ENCODE data around the gene PACSIN1. TPM values are rescaled to one million over a fixed set of nuclear protein-coding genes. Genes with fewer than 3 reads are reported as not detected.

Gene PACSIN1
- total RNA-seq, 4 donors from 2014 or later, result not detected

DNA sequence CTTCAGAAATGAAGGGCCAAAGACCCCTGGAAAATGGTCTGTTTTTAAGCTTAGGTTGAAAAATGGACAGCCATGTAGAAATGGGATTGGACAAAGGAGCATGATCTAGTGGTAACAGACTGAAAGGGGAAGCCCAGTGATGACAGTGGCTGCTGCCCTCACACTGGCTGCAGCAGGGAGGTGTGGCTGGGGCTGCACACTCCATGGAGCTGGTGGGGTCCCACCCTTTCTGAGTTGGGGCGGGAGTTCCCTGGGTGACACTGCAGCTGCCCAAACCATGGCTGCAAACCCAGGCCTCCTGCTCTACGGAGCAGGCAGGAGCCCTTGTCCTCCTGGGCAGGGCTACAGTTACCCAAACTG is 8.5 kb upstream of the PACSIN1 start:
- WGBS, 2 donors, result 83% methylated on average over 2 of the region's 2 CpGs; no CpG with 5 or more reads in 1 of the 2 donors
- intact Hi-C loops (cut with DNase I), result loop anchor here (10.0 kb wide), 1 partner anchor 147 kb away; no protein-coding TSS in a partner anchor

DNA sequence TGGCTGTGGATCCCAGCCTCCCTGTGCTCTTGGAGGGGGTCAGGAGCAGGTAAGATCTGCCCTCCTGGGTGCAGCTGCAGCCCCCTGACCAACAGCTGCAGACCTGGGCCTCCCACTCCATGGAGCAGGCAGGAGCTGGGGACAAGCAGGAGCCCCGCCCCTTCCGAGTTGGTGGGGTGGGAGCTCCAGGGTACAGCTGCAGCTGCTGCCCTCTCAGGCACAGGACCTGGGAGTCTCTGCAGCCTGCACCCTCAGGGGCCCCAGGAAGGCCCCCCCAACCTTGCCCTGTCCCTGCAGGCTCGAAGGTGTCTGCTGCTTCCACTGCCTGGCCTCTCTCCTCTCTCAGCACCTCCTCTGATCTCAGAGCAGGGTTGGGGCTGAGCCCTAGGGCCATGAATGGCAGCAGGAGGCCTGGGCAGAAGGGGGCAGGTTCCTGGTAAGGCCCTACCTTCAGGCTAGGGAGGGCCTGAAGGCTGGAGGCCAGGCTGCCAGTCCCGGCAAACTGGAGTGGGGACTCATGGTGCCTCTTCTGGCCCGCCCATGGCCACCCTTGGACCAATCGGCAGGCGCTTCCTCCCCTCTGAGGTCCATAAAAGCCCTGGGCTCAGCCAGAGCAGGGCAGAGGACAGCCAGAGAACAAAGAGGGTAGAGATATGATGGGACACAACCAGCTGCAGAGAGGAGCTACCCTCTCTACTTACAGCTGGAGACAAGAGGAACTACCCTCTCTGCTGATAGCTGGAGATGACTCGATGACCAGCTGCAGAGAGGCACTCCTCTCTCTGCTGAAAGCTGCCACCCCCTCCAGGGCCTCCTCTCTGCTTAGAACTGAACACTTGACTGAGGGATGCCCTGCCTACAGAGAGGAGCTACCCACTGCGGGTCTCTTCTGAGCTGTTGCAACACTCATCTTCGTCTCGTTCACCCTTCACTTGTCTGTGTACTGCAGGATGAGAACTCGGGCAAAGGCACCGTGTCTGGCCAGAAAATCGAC is 7.8 kb upstream of the PACSIN1 start:
- no peaks in the 10 kb centered on the region for H3K36me3 ChIP-seq
- no peak overlapping the region for H3K27ac ChIP-seq
- DNase-seq, result no peak
- intact Hi-C loops (cut with DNase I), result loop anchor here (10.0 kb wide), 1 partner anchor 147 kb away; no protein-coding TSS in a partner anchor
- H3K4me3 ChIP-seq, result no peak overlapping the region
- H3K9me3 ChIP-seq, result no peaks in the 10 kb centered on the region
- H3K27me3 ChIP-seq, result peaks cover 0 to 7% (median 0%) of the 10 kb centered on the region in 4 donors
- TF ChIP-seq POLR2A (IDR thresholded peaks at IDR 0.05), result no peak
- TF ChIP-seq, protein P1, sequence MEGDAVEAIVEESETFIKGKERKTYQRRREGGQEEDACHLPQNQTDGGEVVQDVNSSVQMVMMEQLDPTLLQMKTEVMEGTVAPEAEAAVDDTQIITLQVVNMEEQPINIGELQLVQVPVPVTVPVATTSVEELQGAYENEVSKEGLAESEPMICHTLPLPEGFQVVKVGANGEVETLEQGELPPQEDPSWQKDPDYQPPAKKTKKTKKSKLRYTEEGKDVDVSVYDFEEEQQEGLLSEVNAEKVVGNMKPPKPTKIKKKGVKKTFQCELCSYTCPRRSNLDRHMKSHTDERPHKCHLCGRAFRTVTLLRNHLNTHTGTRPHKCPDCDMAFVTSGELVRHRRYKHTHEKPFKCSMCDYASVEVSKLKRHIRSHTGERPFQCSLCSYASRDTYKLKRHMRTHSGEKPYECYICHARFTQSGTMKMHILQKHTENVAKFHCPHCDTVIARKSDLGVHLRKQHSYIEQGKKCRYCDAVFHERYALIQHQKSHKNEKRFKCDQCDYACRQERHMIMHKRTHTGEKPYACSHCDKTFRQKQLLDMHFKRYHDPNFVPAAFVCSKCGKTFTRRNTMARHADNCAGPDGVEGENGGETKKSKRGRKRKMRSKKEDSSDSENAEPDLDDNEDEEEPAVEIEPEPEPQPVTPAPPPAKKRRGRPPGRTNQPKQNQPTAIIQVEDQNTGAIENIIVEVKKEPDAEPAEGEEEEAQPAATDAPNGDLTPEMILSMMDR (IDR thresholded peaks at IDR 0.05), result no peak
- peaks cover 0 to 6% (median 0%) of the 10 kb centered on the region in 3 donors for H3K4me1 ChIP-seq
- WGBS, 2 donors, result 84 to 88% methylated on average over 6 to 7 of the region's 14 CpGs

More for the DNA sequence above, 8.5 kb upstream of the PACSIN1 start:
- DNase-seq, result no peak
- Histone ChIP-seq H3K4me1 (peaks cover 0 to 2% (median 0%) of the 10 kb centered on the region in 3 donors), H3K9me3 (no peaks in the 10 kb centered on the region), H3K27me3 (peaks cover 0 to 7% (median 0%) of the 10 kb centered on the region in 4 donors), H3K36me3 (no peaks in the 10 kb centered on the region), H3K4me3 (no peak overlapping the region), H3K27ac (no peak overlapping the region)
- TF ChIP-seq, protein P1 (IDR thresholded peaks at IDR 0.05), result no peak
- TF ChIP-seq POLR2A (IDR thresholded peaks at IDR 0.05), result no peak

DNA sequence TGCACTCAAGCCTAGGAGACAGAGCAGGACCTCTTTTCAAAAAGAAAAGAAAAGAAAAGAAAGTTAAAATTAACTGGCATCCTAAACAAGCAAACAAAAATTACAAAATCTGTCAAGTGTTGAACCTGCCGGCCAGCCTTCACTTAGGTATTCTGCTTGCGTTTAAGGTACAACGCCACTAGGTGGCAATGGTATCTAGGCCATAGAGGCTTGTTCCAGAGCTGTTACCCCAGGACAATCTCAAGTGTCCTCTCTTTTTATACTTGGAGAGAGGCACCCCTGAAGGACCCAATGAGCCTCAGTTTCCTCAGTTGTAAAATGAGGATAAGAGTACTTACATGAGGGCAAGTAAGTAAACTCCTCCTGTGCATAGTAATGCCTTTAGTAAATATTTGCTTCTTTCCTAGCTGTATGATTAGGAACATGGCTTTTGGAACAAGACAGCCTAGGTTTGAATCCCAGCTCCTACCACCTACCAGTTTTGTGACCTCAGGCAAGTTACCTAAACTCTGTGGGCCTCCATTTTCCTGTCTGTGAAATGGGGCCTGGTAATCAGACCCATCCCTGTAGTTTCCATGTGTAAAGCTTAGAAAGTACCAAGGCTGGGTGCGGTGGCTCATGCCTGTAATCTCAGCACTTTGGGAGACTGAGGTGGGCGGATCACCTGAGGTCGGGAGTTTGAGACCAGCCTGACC is 5.8 kb upstream of the PACSIN1 start:
- Histone ChIP-seq H3K36me3 (no peaks in the 10 kb centered on the region), H3K9me3 (no peaks in the 10 kb centered on the region), H3K4me3 (no peak overlapping the region), H3K27me3 (peaks cover 0 to 23% (median 0%) of the 10 kb centered on the region in 4 donors), H3K4me1 (peaks cover 0 to 6% (median 0%) of the 10 kb centered on the region in 3 donors), H3K27ac (no peak overlapping the region)
- TF ChIP-seq, protein P1 (IDR thresholded peaks at IDR 0.05), result peak; percentile 22 to 73 (median 60)
- TF ChIP-seq POLR2A (IDR thresholded peaks at IDR 0.05), result no peak
- WGBS, 2 donors, result 49 to 51% methylated on average over 6 of the region's 6 CpGs
- no peak for DNase-seq
- intact Hi-C loops (cut with DNase I), result loop anchor here (10.0 kb wide), 1 partner anchor 145 kb away; no protein-coding TSS in a partner anchor

DNA sequence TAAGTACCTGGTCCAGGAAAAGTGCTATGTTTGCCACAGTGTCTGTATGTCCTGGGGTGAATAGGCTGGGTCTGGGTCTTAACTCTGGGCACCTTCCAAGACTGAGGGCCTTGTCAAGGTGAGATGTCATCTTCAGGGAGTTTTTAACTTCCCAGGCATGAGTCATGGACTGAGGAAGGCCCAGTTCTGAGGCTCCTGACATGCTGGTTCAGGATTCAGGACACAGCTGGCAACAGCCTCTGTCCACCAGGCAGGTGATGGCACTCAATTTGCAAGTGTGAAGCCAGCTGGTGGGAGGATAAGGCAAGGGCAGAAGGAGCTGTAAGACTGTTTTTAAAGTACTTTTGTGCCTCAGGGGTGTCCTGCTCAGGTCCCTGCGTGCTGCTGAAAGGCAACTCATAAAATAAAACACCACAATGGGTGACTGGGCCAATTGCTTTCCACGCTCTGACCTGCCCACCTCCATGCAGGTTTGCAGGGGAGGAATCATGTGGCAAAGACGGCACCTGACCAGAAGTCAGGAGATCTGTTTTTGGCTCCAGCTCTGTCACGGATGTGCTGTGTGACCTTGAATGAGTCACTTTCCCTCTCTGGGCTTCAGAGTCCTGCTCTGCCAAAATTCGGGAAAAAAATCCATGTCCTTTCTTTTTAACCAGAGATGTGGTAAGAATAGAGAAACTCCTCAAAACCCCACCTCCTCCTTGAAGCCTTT is 4.9 kb upstream of the PACSIN1 start:
- DNase-seq, result no peak
- H3K4me3 ChIP-seq, result no peak overlapping the region
- no peak overlapping the region for H3K27ac ChIP-seq
- WGBS, 2 donors, result 38 to 53% methylated on average over 2 to 4 of the region's 5 CpGs
- TF ChIP-seq, protein P1 (IDR thresholded peaks at IDR 0.05), result no peak
- TF ChIP-seq POLR2A (IDR thresholded peaks at IDR 0.05), result no peak
- H3K4me1 ChIP-seq, result peaks cover 6 to 14% (median 7%) of the 10 kb centered on the region in 3 donors
- H3K9me3 ChIP-seq, result no peaks in the 10 kb centered on the region
- intact Hi-C loops (cut with DNase I), result no loop called here
- peaks cover 0 to 33% (median 0%) of the 10 kb centered on the region in 4 donors for H3K27me3 ChIP-seq
- H3K36me3 ChIP-seq, result no peaks in the 10 kb centered on the region
